Caco-2 (cell line): Measurements from ENCODE around the gene TENM4. TPM values are rescaled to one million over a fixed set of nuclear protein-coding genes. Genes with fewer than 3 reads are reported as not detected.

ENCODE experiments used
- Bru-seq: library from RNA; stranded (reverse); fragments of 400-500 nt; gene quantifications from one replicate; lab custom pipeline; 2021; lab: Mats Ljungman, UMichigan
- BruChase-seq, 2 experiments: library from RNA; stranded (reverse); fragments of 400-500 nt; gene quantifications; one replicate each; lab custom pipeline; 2021; lab: Mats Ljungman, UMichigan
- BruUV-seq: library from RNA; stranded (reverse); fragments of 400-500 nt; replicated peaks from 2 replicates; lab custom pipeline; 2021; lab: Mats Ljungman, UMichigan
- CTCF ChIA-PET: fragments of 300-600 bp; sonication (Branson Sonifier 250); formaldehyde crosslinking; loops from one replicate; lab custom pipeline; 2022; ENCODE audit warnings: antibody characterized with exemption; lab: Charles Lee
- POLR2A ChIA-PET: fragments of 300-600 bp; sonication (Branson Sonifier 250); formaldehyde crosslinking; loops from one replicate; lab custom pipeline; 2022; ENCODE audit warnings: antibody characterized with exemption; lab: Charles Lee
- DNase-seq, 2 experiments: peaks; one replicate each; pipeline versions ENCODE4 v3.0.0 to v3.0.0-alpha.2; 2020 to 2022
- H3K27me3 ChIP-seq: replicated peaks from 2 replicates; pipeline ENCODE4 v1.6.0; 2011; ENCODE audit warnings: low read length; ENCODE audit not compliant: control insufficient read depth, insufficient read depth
- H3K36me3 ChIP-seq: 2 replicates; pipeline ENCODE4 v1.5.1; 2011; ENCODE audit warnings: low read length; ENCODE audit not compliant: control insufficient read depth, insufficient read depth
- H3K4me1 ChIP-seq: fragments of 250-450 bp; sonication (Bioruptor Pico); 2 replicates; pipeline ENCODE4 v1.5.1; 2020; ENCODE audit warnings: mild to moderate bottlenecking
- H3K4me3 ChIP-seq: 2 replicates; pipeline ENCODE4 v1.5.1; 2011; ENCODE audit warnings: low read depth, mild to moderate bottlenecking, control low read depth, low read length
- H3K9me3 ChIP-seq: fragments of 250-450 bp; sonication (Bioruptor Pico); 2 replicates; pipeline ENCODE4 v1.5.1; 2020; ENCODE audit warnings: mild to moderate bottlenecking, moderate library complexity
- H3K27ac Mint-ChIP-seq: one replicate; pipeline ENCODE4 v1.8.0; 2022; ENCODE audit warnings: mixed read lengths; ENCODE audit not compliant: unreplicated experiment
- H3K27me3 Mint-ChIP-seq: one replicate; pipeline ENCODE4 v1.8.0; 2022; ENCODE audit warnings: mixed read lengths; ENCODE audit not compliant: insufficient read depth, unreplicated experiment
- H3K36me3 Mint-ChIP-seq: one replicate; pipeline ENCODE4 v1.8.0; 2022; ENCODE audit warnings: mild to moderate bottlenecking, mixed read lengths; ENCODE audit not compliant: insufficient read depth, unreplicated experiment
- H3K4me1 Mint-ChIP-seq: one replicate; pipeline ENCODE4 v1.8.0; 2022; ENCODE audit warnings: low read depth, mixed read lengths; ENCODE audit not compliant: unreplicated experiment
- H3K4me3 Mint-ChIP-seq: one replicate; pipeline ENCODE4 v1.8.0; 2022; ENCODE audit warnings: mild to moderate bottlenecking, moderate library complexity, mixed read lengths; ENCODE audit not compliant: unreplicated experiment
- H3K9me3 Mint-ChIP-seq: one replicate; pipeline ENCODE4 v1.8.0; 2022; ENCODE audit warnings: mixed read lengths; ENCODE audit not compliant: unreplicated experiment
- CTCF ChIP-seq, 2 experiments: fragments of 200-600 bp in 1 of 2; IDR thresholded peaks; 1 replicate in 1 of 2; 2 replicates in 1 of 2; pipeline versions ENCODE4 v1.5.1 to v1.8.0; 2011 to 2022; ENCODE audit warnings: antibody characterized with exemption in 1 of 2, control low read depth in 1 of 2, inconsistent platforms in 1 of 2, low read depth in 1 of 2, low read length in 1 of 2, mild to moderate bottlenecking in 1 of 2, moderate library complexity in 1 of 2; ENCODE audit not compliant: insufficient read depth in 1 of 2, severe bottlenecking in 1 of 2, unreplicated experiment in 1 of 2
- intact Hi-C: fragments of 100-400 bp; cut with micrococcal nuclease; formaldehyde crosslinking; loops from one replicate; pipeline ENCODE4 v1.10.0; 2022; ENCODE audit not compliant: unreplicated experiment
- long read RNA-seq: library from polyadenylated mRNA; stranded (forward); transcript quantifications from one replicate; pipeline ENCODE4 v2.0.0, GENCODE V29; 2022
- total RNA-seq: library from RNA; stranded (reverse); gene quantifications from 2 replicates; pipeline ENCODE4 v1.2.3, GENCODE V29; 2022

The TENM4 gene
- total RNA-seq (1.1 and 2.0 TPM in 2 replicates), Bru-seq, nascent RNA (percentile 18 among the genes with signal in this experiment), BruChase-seq, experiment 1, labeled RNA remaining after a 2-hour chase (percentile 12 among the genes with signal in this experiment), BruChase-seq, experiment 2, labeled RNA remaining after a 6-hour chase (percentile 9 among the genes with signal in this experiment)
- long read RNA-seq, partial matches to known transcripts: 0 of 10 reads
- long read RNA-seq, other reads (novel, unspliced or antisense): 10 of 10 reads

GRCh38 chr11:79440571-79441460 is at the start of gene TENM4:
TSS of gene TENM4 (minus strand) at chr11:79441030. CDS start at chr11:79069944, 371,086 bp downstream.
- Histone ChIP-seq H3K36me3 (no peaks in the 10 kb centered on the region), H3K9me3 (peaks cover 5% of the 10 kb centered on the region; the same call in 1 of the 2 replicates), H3K4me1 (no peaks in the 10 kb centered on the region), H3K27me3 (no peaks in the 10 kb centered on the region), H3K4me3 (no peak within 1 kb of the TSS)
- Mint-ChIP-seq H3K36me3 (no peaks in the 10 kb centered on the region), H3K4me1 (no peaks in the 10 kb centered on the region), H3K4me3 (no peak within 1 kb of the TSS), H3K27ac (no peak within 1 kb of the TSS), H3K27me3 (peaks cover 23% of the 10 kb centered on the region), H3K9me3 (peaks cover 11% of the 10 kb centered on the region)
- no peak for TF ChIP-seq CTCF (IDR thresholded peaks at IDR 0.05; ENCODE audit: insufficient read depth in 1 of 2, low read depth in 1 of 2, low read length in 1 of 2, severe bottlenecking in 1 of 2, unreplicated experiment in 1 of 2)
- CTCF ChIA-PET: no interaction called here
- POLR2A ChIA-PET: no interaction called here
- no TSS peak for BruUV-seq
- intact Hi-C loops: no loop called here
- DNase-seq: no peak

- CTCF ChIA-PET: no interaction called here
- H3K9me3 Mint-ChIP-seq: no peaks in the 10 kb centered on the region
- Histone ChIP-seq H3K27me3 (no peaks in the 10 kb centered on the region; the same call in 1 of the 2 replicates), H3K4me1 (no peaks in the 10 kb centered on the region), H3K4me3 (no peak overlapping the region), H3K9me3 (no peaks in the 10 kb centered on the region), H3K36me3 (no peaks in the 10 kb centered on the region)
- no peaks in the 10 kb centered on the region for H3K36me3 Mint-ChIP-seq
- TF ChIP-seq CTCF (IDR thresholded peaks at IDR 0.05; ENCODE audit: insufficient read depth in 1 of 2, low read depth in 1 of 2, low read length in 1 of 2, severe bottlenecking in 1 of 2, unreplicated experiment in 1 of 2): no peak
- no peak overlapping the region for H3K27ac Mint-ChIP-seq
- intact Hi-C loops: no loop called here
- peaks cover 3% of the 10 kb centered on the region for H3K27me3 Mint-ChIP-seq
- no TSS peak for BruUV-seq
- POLR2A ChIA-PET: no interaction called here
- H3K4me3 Mint-ChIP-seq: no peak overlapping the region
- peaks cover 1% of the 10 kb centered on the region for H3K4me1 Mint-ChIP-seq
- no peak for DNase-seq
Observed at GRCh38 chr11:79488286-79488685, 47.5 kb upstream of the TENM4 start.

GRCh38 chr11:79487412-79487811 is 46.6 kb upstream of the TENM4 start:
- no peak for TF ChIP-seq CTCF (IDR thresholded peaks at IDR 0.05; ENCODE audit: insufficient read depth in 1 of 2, low read depth in 1 of 2, low read length in 1 of 2, severe bottlenecking in 1 of 2, unreplicated experiment in 1 of 2)
- no peak overlapping the region for H3K4me3 ChIP-seq
- H3K4me3 Mint-ChIP-seq: no peak overlapping the region
- BruUV-seq: no TSS peak
- no peaks in the 10 kb centered on the region for H3K9me3 ChIP-seq
- no peak overlapping the region for H3K27ac Mint-ChIP-seq
- no peaks in the 10 kb centered on the region; the same call in 1 of the 2 replicates for H3K27me3 ChIP-seq
- CTCF ChIA-PET: no interaction called here
- no peaks in the 10 kb centered on the region for H3K36me3 Mint-ChIP-seq
- H3K36me3 ChIP-seq: no peaks in the 10 kb centered on the region
- no peaks in the 10 kb centered on the region for H3K4me1 ChIP-seq
- intact Hi-C loops: no loop called here
- no peaks in the 10 kb centered on the region for H3K4me1 Mint-ChIP-seq
- peaks cover 2% of the 10 kb centered on the region for H3K27me3 Mint-ChIP-seq
- POLR2A ChIA-PET: no interaction called here
- H3K9me3 Mint-ChIP-seq: no peaks in the 10 kb centered on the region
- no peak for DNase-seq
